Measurements from ENCODE around the gene UIMC1.

Gene UIMC1

DNA sequence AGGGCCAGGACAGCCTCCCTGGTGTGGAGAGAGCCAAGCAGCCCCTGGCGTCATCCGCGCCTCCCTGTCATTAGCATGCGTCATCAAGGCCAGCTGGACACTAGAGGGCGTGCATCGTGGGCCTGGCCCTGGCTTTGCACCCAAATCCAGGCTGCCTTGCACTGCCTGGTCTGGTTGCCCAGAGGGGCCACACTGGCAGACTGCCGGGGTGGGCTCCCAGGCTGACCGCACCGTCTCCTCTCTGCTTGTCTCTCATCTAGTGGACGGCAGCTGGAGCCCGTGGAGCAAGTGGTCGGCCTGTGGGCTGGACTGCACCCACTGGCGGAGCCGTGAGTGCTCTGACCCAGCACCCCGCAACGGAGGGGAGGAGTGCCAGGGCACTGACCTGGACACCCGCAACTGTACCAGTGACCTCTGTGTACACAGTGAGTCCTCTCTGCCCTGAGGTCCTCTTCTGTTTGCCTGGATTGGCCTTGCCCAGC lies 136.4 kb downstream of the UIMC1 start:
- peak; percentile 89 for DNase-seq (ENCODE audit: low spot score)

DNA sequence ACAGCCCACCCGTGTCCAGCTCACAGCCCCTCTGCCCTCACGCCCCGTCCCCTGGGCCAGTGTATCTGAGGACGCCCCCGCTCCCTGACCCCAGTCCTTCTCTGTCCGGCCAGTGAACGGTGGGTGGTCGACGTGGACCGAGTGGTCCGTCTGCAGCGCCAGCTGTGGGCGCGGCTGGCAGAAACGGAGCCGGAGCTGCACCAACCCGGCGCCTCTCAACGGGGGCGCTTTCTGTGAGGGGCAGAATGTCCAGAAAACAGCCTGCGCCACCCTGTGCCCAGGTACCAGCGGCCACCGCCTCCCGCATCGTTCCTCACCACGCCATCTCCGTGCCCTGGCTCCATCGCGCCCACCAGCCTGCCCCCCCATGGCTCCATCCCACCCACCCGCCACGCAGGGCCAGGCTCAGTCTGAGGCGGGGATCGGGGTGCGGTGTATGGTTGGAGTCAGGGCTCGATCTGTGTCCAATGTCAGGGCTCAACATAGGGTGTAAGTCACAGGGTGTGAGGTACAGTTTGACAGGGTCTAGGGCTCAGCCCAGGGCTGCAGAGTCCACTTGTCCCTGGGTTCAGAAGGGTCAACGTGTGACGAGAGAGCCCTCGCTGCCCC lies 137.0 kb downstream of the UIMC1 start:
- no peak for DNase-seq (ENCODE audit: low spot score)

DNA sequence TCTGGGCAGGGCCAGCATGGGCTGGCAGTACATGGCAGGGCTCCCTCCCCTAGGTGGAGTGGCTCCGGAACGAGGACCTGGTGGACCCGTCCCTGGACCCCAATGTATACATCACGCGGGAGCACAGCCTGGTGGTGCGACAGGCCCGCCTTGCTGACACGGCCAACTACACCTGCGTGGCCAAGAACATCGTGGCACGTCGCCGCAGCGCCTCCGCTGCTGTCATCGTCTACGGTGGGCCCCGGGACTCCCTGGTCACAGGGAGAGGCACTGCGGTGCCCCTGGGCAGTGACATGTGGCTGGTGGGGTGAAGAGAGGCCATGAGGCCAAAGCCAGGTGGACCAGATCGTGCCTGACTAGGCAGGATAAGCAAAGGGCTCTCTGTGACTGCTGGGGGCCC lies 137.8 kb downstream of the UIMC1 start:
- DNase-seq (ENCODE audit: low spot score), result no peak

DNA sequence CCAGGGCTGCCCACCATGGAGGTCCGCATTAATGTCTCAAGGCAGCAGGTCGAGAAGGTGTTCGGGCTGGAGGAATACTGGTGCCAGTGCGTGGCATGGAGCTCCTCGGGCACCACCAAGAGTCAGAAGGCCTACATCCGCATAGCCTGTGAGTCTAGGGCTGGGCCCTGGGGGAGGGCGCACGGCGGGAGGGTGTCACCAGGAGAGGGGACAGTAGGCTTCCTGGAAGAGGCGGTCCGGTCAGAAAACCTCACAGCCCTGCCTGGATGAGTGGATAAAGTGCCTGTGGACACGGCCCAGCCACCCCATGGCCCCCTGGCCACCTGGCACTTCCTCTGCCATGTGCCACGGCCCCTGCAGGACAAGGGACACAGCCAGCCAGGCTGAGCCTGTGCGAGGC lies 138.5 kb downstream of the UIMC1 start:
- DNase-seq (ENCODE audit: low spot score), result no peak

DNA sequence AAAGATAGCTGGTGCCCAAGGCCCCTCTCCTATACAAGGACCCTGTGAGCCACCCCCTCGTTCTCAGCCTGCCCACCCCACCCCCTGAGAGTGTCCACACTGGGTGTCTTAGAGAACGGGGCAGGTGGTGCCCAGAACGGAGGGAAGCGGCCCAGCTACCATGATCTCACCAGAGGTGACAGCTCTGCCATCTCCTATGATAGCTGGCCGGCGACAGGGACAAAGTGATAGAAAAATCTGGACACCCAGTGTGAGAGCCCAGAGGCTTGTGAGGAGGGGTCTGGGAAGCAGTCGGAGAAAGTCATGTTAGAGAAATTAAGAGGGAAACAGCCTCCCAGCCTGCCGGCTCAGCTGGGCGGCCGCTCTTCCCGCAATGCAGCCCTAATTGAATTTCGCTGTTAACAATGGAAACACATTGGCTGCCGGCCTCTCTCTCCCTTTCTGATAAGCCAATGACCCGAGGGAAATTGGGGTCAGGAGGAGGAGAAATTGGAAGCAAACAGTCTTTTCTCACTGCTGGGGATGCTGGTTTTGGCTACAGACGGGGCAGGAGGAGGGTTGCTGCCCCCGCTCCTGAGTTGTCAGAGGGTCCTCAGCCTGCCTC lies 139.8 kb downstream of the UIMC1 start:
- DNase-seq (ENCODE audit: low spot score), result no peak

DNA sequence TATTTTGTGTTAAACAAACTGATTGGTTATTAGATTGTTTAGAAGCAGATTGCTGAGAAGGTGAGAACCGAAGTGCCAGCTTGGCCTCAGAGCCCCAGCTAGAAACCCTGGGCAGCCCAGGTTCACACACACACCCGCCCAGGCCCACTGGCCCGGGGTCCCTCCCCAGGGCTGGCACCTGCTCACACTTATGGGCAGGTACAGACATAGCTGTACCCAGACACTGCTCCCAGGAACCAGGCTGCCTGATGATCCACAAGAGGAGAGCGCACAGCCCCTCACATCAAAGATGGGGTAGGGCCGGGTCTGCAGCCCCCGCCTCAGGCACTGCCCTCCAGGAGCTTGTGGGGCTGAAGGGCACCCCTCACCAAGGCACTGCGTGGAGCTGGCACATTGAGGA lies 140.6 kb downstream of the UIMC1 start:
- DNase-seq (ENCODE audit: low spot score), result no peak

DNA sequence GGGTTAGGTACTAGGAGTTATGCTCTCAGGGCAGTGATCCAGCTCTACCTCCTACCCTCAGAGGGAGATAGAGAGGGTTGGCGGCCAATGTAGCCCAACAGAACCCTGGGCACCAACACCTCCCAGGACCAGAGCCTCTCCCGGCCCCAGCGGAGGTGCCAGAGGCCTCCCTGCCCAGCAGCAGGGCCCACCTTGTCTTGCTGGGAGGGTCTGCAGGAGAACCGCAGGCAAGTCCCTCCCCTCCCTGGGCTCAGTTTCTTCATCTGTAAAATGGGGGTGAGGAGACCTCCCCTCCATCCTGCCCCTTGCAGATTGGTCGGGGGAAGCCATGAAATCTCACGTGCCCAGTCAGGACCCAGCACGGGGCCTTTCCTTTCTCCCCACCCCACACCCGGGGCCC lies 141.8 kb downstream of the UIMC1 start:
- no peak for DNase-seq (ENCODE audit: low spot score)

DNA sequence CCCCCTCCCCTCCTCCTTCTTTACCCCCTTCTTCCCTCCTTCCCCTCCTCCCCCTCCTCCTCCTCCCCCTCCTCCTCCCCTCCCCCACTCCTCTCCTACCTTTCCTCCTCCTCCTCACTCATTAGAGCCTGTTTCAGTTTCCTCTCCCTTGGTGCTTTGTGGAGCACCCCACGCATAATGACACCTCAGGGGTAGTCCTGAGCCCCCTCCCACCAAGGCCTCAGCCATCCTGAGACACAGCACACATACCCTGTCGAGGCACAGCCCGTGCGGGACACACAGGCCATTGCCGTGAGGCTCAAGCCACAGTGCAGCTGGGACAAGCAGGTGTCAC lies 142.8 kb downstream of the UIMC1 start:
- no peak for DNase-seq (ENCODE audit: low spot score)

DNA sequence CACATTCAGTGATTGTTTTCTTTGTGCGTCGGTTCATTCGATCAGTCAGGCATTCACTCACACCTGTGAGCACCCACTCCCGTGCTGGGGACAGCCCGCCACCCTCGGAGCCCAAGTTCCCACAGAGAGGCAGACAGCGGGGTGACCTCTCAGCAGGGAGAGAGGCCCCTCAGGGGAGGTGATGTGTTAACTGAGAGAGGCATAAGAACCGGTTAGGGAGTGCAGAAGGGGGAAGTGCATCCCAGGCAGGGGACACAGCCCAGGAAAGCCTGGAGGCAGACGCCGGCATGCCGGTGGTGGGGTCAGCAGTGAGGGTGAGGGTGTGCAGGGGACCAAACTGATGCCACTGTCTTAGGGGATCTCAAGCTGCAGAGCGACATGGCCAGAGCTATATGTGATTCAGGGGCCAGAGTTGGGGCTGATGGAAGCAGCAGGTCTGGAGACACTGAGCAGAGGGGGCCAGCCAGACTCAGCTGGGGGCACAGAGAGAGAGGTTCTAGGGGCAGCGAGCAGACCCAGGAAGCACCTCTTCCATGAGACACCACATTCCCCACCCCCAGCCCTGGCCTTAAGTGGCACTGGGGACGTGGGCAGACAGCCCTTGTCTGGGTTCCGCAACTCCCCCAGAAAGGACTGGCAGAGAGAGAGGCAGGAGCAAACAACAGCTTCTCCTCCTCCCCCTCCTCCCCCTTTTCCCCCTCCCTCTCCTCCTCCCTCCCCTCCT lies 143.4 kb downstream of the UIMC1 start:
- no peak for DNase-seq (ENCODE audit: low spot score)

DNA sequence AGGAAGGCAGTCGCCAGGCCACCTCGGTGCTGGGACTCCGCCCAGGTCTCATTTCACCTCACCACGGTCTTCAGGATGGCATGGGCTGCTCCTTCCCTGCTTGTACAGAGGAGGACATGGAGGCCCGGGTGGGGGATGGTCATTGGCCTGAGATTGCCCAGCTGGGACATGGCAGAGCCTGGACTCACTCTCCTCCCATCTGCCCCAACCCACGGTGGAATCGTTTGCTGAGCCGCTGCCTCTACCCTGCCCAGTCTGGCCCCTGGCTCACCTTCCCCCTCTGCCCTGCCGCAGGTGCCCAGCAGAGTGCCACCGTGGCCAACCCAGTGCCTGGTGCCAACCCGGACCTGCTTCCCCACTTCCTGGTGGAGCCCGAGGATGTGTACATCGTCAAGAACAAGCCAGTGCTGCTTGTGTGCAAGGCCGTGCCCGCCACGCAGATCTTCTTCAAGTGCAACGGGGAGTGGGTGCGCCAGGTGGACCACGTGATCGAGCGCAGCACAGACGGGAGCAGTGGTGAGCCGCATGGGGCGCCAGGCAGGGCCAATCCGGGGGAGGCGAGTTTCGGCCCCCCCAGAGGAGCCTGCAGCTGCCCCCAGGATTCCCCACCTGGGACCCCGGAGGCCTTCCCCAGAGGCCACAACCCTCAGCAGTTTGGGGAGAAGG lies 144.1 kb downstream of the UIMC1 start:
- DNase-seq (ENCODE audit: low spot score), result no peak

DNA sequence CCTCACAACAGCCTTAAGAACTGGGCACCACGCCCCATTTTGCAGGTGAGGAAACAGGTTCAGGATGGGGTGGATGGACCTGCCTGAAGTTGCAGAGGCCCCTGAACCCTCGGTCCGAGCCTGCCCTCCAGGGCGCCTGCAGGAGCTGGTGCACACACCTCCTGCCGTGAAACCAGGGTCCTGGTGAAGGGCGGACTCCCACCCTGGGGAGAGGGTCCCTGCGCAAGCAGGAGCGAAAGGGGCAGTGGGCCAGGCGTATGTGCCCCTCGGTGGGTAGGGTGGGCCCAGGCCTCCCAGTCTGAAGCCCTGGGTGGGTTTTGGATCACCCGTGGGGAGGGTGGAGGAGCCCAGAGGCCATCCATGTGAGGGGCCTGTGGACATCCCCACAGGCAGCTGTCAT lies 145.3 kb downstream of the UIMC1 start:
- no peak for DNase-seq (ENCODE audit: low spot score)

DNA sequence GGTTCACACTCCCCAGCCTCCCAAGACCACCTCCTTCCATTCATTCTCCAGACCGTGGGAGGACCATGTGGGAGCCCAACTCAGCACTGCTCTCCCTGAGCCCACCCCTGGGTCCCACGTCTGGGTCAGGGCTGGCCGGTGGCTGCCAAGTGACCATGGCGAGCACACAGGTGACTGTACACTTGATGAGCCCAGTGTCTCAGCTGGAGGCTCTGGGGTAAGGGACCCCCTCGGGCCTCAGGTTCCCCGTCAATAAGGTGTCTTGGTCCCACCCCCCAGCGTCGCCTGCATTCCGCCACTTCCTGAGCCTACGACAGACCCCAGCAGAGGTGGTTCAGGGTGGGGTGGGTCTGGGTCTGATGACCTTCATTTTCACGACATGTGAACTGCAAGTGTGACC lies 146.2 kb downstream of the UIMC1 start:
- DNase-seq (ENCODE audit: low spot score), result no peak

DNA sequence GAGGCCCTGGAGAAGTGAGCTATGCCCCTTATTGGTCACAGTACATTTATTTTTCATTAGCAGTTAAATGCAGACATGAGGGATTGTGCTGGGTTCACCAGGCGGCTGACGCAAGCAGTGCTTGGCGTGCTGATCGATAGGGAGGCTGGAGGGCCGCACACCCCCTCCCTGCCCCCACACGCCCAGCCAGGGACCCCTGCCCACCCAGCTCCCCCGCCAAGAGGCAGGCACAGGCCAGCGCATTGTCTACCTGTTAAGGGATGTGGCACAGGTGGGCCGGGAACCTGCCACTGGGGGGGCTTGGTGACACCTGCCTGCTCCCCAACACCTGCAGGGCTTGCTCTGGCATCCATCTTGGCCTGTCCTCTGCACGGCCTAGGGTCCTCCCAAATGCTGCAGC lies 146.7 kb downstream of the UIMC1 start:
- DNase-seq (ENCODE audit: low spot score), result no peak

DNA sequence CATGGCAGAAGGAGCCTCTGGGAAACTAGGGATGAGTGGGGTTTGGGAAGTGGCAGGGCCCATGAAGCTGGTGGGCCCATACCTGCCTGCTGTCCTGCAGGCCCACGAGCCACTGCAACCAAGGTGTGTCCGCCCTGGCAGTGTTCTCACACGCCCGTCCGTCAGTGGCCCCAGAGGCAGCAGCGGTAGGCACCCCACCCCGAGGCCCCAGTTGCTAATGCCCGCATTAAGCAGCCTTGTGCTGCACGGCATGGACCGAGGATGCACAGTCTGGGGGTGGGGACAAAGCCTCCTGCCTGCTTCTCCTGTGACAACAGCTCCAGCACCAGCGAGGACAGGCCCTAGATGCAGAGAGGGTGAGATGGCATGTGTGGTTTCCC lies 148.7 kb downstream of the UIMC1 start:
- DNase-seq (ENCODE audit: low spot score), result no peak

DNA sequence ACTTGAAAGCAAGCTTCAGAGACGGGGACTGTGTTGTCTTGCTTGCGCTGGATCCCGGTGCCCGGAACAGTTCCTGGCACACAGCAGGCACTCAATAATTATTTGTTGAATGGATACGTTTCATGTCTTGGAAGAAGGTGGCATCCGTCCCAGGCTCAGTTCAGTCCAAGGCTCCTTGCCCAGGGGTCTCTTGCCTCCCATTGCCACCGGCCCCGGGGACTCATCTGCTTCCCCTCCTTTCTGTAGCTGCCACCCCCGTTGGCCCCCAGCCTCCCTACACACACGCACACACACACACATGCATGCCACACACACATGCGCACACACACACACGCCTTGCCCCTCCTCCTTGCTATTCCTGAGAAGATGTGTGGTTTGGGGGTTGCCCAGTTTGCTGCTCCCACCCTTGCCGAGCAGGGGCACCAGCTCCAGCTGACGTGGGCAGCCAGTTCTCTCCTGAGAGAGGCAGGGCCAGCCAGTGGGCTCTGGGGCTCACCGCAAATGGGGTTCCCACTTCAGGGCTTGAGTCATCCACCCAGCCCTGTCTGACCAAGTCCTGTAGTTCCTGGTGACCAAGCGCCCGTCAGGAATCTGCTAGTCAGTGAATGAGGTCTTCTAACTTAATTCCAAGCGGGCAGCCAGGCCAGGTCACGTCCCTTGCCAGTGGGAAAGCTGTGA lies 149.2 kb downstream of the UIMC1 start:
- no peak for DNase-seq (ENCODE audit: low spot score)

DNA sequence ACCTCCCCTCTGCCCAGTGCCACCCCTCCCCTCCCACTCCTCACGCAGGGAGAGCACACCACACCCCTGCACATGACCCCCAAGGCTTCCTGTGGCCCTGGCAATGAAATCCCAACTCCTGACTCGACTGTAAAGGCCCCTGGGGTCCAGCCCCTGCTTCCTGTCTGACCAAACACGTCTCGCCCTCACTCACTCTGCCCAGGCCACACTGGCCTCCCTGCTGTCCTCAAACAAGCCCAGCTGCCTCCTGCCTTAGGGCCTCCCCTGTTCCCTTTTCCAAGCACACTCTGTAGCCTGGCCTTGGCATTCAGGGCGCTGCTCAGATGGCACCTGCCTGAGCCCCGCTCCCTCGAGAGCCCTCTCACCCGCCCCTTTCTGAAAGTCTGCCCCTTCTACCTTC lies 149.8 kb downstream of the UIMC1 start:
- DNase-seq (ENCODE audit: low spot score), result no peak

DNA sequence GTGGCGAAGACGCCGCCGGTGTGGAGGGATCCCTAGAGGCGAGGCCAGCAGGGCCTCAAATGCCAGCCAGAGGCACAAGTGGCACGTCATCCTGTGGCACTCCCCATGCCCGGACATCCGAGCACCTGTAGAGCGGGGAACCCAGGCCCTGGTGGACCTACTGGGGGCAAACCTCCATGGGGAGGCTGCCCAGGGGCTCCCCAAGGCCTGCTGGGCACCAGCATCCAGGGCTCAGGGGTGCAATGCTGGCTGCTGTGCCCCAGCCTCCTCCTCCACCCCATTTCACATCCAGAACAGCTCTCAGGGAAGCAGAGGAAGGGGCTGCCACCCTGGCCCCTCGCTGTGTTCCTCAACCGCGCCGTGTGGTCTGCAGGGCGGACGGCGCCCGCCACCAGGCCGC lies 151.0 kb downstream of the UIMC1 start:
- no peak for DNase-seq (ENCODE audit: low spot score)
